ENCODE results near the gene GATAD2B. TPM values are rescaled to one million over a fixed set of nuclear protein-coding genes. Genes with fewer than 3 reads are reported as not detected.
A peak's percentile ranks its signal among the peaks of the same experiment; 100 is the strongest.

The GATAD2B gene
- total RNA-seq, 1 donor from 2014 or later: 47.0 TPM

- H3K36me3 Mint-ChIP-seq (ENCODE audit: low read depth): peaks cover 40% of the 10 kb centered on the region
- no peak for DNase-seq (ENCODE audit: low spot score)
- H3K27me3 Mint-ChIP-seq (ENCODE audit: low read depth): no peaks in the 10 kb centered on the region
- H3K4me3 Mint-ChIP-seq (ENCODE audit: unreplicated experiment): no peak overlapping the region
- H3K4me1 Mint-ChIP-seq (ENCODE audit: low read depth): peaks cover 2% of the 10 kb centered on the region
- TF ChIP-seq CTCF (IDR thresholded peaks at IDR 0.05): no peak
- no peak overlapping the region for H3K27ac Mint-ChIP-seq (ENCODE audit: unreplicated experiment)
- H3K9me3 Mint-ChIP-seq (ENCODE audit: low read depth): no peaks in the 10 kb centered on the region
Observed at GRCh38 chr1:153939476-153939875, 16.7 kb upstream of the GATAD2B start.

GRCh38 chr1:153938996-153939395 is 16.2 kb upstream of the GATAD2B start:
- no peaks in the 10 kb centered on the region for H3K27me3 Mint-ChIP-seq (ENCODE audit: low read depth)
- H3K9me3 Mint-ChIP-seq (ENCODE audit: low read depth): no peaks in the 10 kb centered on the region
- TF ChIP-seq CTCF (IDR thresholded peaks at IDR 0.05): no peak
- H3K27ac Mint-ChIP-seq (ENCODE audit: unreplicated experiment): no peak overlapping the region
- peaks cover 42% of the 10 kb centered on the region for H3K36me3 Mint-ChIP-seq (ENCODE audit: low read depth)
- DNase-seq (ENCODE audit: low spot score): no peak
- H3K4me3 Mint-ChIP-seq (ENCODE audit: unreplicated experiment): no peak overlapping the region
- H3K4me1 Mint-ChIP-seq (ENCODE audit: low read depth): no peaks in the 10 kb centered on the region

- no peak overlapping the region for H3K4me3 Mint-ChIP-seq (ENCODE audit: unreplicated experiment)
- no peaks in the 10 kb centered on the region for H3K9me3 Mint-ChIP-seq (ENCODE audit: low read depth)
- no peak for DNase-seq (ENCODE audit: low spot score)
- no peak overlapping the region for H3K27ac Mint-ChIP-seq (ENCODE audit: unreplicated experiment)
- H3K27me3 Mint-ChIP-seq (ENCODE audit: low read depth): no peaks in the 10 kb centered on the region
- no peaks in the 10 kb centered on the region for H3K4me1 Mint-ChIP-seq (ENCODE audit: low read depth)
- TF ChIP-seq CTCF (IDR thresholded peaks at IDR 0.05): no peak
- peaks cover 40% of the 10 kb centered on the region for H3K36me3 Mint-ChIP-seq (ENCODE audit: low read depth)
Observed at GRCh38 chr1:153937331-153937730, 14.6 kb upstream of the GATAD2B start.

- Mint-ChIP-seq H3K9me3 (ENCODE audit: low read depth) (no peaks in the 10 kb centered on the region), H3K4me1 (ENCODE audit: low read depth) (no peaks in the 10 kb centered on the region), H3K27ac (ENCODE audit: unreplicated experiment) (no peak overlapping the region), H3K4me3 (ENCODE audit: unreplicated experiment) (no peak overlapping the region), H3K36me3 (ENCODE audit: low read depth) (peaks cover 38% of the 10 kb centered on the region), H3K27me3 (ENCODE audit: low read depth) (no peaks in the 10 kb centered on the region)
- DNase-seq (ENCODE audit: low spot score): peak; percentile 51
- no peak for TF ChIP-seq CTCF (IDR thresholded peaks at IDR 0.05)
Observed at GRCh38 chr1:153936011-153936802, 13.4 kb upstream of the GATAD2B start.

GRCh38 chr1:153934746-153935145 is 12.0 kb upstream of the GATAD2B start:
- Mint-ChIP-seq H3K27me3 (ENCODE audit: low read depth) (no peaks in the 10 kb centered on the region), H3K36me3 (ENCODE audit: low read depth) (peaks cover 30% of the 10 kb centered on the region), H3K9me3 (ENCODE audit: low read depth) (no peaks in the 10 kb centered on the region), H3K4me3 (ENCODE audit: unreplicated experiment) (no peak overlapping the region), H3K27ac (ENCODE audit: unreplicated experiment) (no peak overlapping the region), H3K4me1 (ENCODE audit: low read depth) (no peaks in the 10 kb centered on the region)
- peak; percentile 90 for DNase-seq (ENCODE audit: low spot score)
- no peak for TF ChIP-seq CTCF (IDR thresholded peaks at IDR 0.05)
